Brain microvascular endothelial cell (primary cell): Measurements from ENCODE around the gene INPP5J.

Experiments used
- DNase-seq: peaks from one replicate; pipeline ENCODE4 v3.0.0-alpha.2; 2020
- H3K27ac ChIP-seq: fragments of 250-450 bp; sonication (Bioruptor Pico); 2 replicates; pipeline ENCODE4 v1.5.1; 2020; ENCODE audit warnings: mild to moderate bottlenecking, moderate library complexity
- H3K27me3 ChIP-seq: fragments of 250-450 bp; sonication (Bioruptor Pico); replicated peaks from 2 replicates; pipeline ENCODE4 v1.5.1; 2020; ENCODE audit warnings: mild to moderate bottlenecking
- H3K36me3 ChIP-seq: fragments of 250-450 bp; sonication (Bioruptor Pico); replicated peaks from 2 replicates; pipeline ENCODE4 v1.5.1; 2020; ENCODE audit warnings: mild to moderate bottlenecking
- H3K4me3 ChIP-seq: 2 replicates; pipeline ENCODE4 v1.5.1; 2011; ENCODE audit warnings: low read depth, mild to moderate bottlenecking, control low read depth, low read length, moderate library complexity
- CTCF ChIP-seq: IDR thresholded peaks from 2 replicates; pipeline ENCODE4 v1.5.1; 2011; ENCODE audit warnings: low read depth, mild to moderate bottlenecking, moderate library complexity, low read length, control low read depth, inconsistent platforms; ENCODE audit errors: missing control alignments
- in situ Hi-C: cut with HindIII; loops from 2 replicates; pipeline ENCODE4 v1.10.0; 2017; ENCODE audit warnings: low sequenced_read_pairs, low pct_ligation_motif_present

The INPP5J gene

GRCh38 chr22:31126128-31126868, 3.5 kb downstream of the INPP5J start:
- in situ Hi-C loops, result no loop called here
- Histone ChIP-seq H3K36me3 (no peaks in the 10 kb centered on the region), H3K27me3 (no peaks in the 10 kb centered on the region), H3K4me3 (no peak overlapping the region), H3K27ac (no peak overlapping the region)
- DNase-seq, result no peak
- no peak for TF ChIP-seq CTCF

DNA sequence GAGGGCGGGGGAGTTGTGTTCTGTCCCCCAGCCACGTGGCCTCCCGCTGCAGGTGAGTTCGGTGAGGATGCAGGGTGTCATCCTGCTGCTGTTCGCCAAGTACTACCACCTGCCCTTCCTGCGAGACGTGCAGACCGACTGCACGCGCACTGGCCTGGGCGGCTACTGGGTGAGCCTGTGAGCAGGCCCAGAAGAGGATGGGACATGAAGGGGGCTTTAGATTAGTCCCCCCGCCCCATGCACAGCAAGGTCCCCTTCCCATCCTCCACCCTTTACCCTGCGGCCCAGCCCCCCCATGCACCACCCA, 4.1 kb downstream of the INPP5J start:
- in situ Hi-C loops, result no loop called here
- Histone ChIP-seq H3K27me3 (no peaks in the 10 kb centered on the region), H3K4me3 (no peak overlapping the region), H3K27ac (no peak overlapping the region), H3K36me3 (no peaks in the 10 kb centered on the region)
- no peak for DNase-seq
- TF ChIP-seq CTCF, result no peak

DNA sequence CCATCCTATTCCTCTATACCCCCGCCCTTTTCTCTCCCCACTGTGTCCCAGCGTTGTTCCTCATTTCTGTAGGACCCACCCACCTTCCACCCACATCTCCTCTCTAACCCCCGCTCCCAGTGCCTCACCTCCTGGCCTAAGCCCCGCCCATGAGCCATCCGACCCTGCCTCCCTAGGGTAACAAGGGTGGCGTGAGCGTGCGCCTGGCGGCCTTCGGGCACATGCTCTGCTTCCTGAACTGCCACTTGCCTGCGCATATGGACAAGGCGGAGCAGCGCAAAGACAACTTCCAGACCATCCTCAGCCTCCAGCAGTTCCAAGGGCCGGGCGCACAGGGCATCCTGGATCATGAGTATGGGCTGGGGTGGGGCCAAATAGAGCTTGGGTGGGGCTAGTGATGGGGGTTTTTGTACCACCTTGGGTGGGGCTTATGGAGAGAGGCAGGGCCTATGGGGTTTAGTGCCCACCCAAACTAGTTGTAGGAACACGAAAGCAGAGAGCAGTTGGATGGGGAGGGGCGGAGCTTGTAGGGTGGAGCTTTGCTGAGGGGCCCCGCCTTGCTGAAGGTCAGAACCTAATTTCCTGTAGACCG, 4.5 kb downstream of the INPP5J start:
- DNase-seq, result no peak
- Histone ChIP-seq H3K36me3 (no peaks in the 10 kb centered on the region), H3K27ac (no peak overlapping the region), H3K27me3 (no peaks in the 10 kb centered on the region), H3K4me3 (no peak overlapping the region)
- in situ Hi-C loops, result no loop called here
- no peak for TF ChIP-seq CTCF

GRCh38 chr22:31128156-31128555, 5.4 kb downstream of the INPP5J start:
- TF ChIP-seq CTCF, result no peak
- Histone ChIP-seq H3K27me3 (no peaks in the 10 kb centered on the region), H3K4me3 (no peak overlapping the region), H3K36me3 (no peaks in the 10 kb centered on the region), H3K27ac (no peak overlapping the region)
- in situ Hi-C loops, result no loop called here
- no peak for DNase-seq

GRCh38 chr22:31130873-31131272, 8.1 kb downstream of the INPP5J start:
- DNase-seq, result no peak
- H3K4me3 ChIP-seq, result no peak overlapping the region
- no peak for TF ChIP-seq CTCF
- no peaks in the 10 kb centered on the region for H3K27me3 ChIP-seq
- H3K27ac ChIP-seq, result no peak overlapping the region
- H3K36me3 ChIP-seq, result no peaks in the 10 kb centered on the region
- in situ Hi-C loops, result no loop called here

DNA sequence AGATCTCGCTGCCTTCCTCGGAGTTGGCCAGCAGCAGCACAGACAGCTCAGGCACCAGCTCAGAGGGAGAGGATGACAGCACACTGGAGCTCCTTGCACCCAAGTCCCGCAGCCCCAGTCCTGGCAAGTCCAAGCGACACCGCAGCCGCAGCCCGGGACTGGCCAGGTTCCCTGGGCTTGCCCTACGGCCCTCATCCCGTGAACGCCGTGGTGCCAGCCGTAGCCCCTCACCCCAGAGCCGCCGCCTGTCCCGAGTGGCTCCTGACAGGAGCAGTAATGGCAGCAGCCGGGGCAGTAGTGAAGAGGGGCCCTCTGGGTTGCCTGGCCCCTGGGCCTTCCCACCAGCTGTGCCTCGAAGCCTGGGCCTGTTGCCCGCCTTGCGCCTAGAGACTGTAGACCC, 11.1 kb downstream of the INPP5J start:
- Histone ChIP-seq H3K4me3 (no peak overlapping the region), H3K27me3 (no peaks in the 10 kb centered on the region), H3K36me3 (no peaks in the 10 kb centered on the region), H3K27ac (no peak overlapping the region)
- DNase-seq, result no peak
- in situ Hi-C loops, result no loop called here
- TF ChIP-seq CTCF, result no peak
